Mucosa of stomach (tissue), 1 donor: ENCODE data around the gene POLR2E.

Experiments used
- H3K27me3 ChIP-seq: one replicate; pipeline ENCODE4 v1.7.0; 2013; ENCODE audit warnings: mild to moderate bottlenecking, low read length; ENCODE audit not compliant: control insufficient read depth, insufficient read depth
- H3K36me3 ChIP-seq: one replicate; pipeline ENCODE4 v1.7.0; 2013; ENCODE audit warnings: low read length; ENCODE audit not compliant: control insufficient read depth, insufficient read depth
- H3K4me1 ChIP-seq: one replicate; pipeline ENCODE4 v1.7.0; 2013; ENCODE audit warnings: mild to moderate bottlenecking, low read length; ENCODE audit not compliant: control insufficient read depth, insufficient read depth
- H3K4me3 ChIP-seq: one replicate; pipeline ENCODE4 v1.7.0; 2013; ENCODE audit warnings: low read length
- H3K9ac ChIP-seq: one replicate; pipeline ENCODE4 v1.7.0; 2013; ENCODE audit warnings: mild to moderate bottlenecking, low read length, moderate library complexity
- H3K9me3 ChIP-seq: one replicate; pipeline ENCODE4 v1.7.0; 2013; ENCODE audit warnings: mild to moderate bottlenecking, low read length, moderate library complexity; ENCODE audit not compliant: control insufficient read depth
- donor health status: Pancreatic carcinoma.

The POLR2E gene

GRCh38 chr19:1113030-1113985 lies 18.1 kb upstream of the POLR2E start:
- peak overlapping the region; percentile 56 for H3K9ac ChIP-seq
- peaks cover 18% of the 10 kb centered on the region for H3K4me1 ChIP-seq
- peaks cover 5% of the 10 kb centered on the region for H3K36me3 ChIP-seq
- no peak overlapping the region for H3K4me3 ChIP-seq
- no peaks in the 10 kb centered on the region for H3K27me3 ChIP-seq
- no peaks in the 10 kb centered on the region for H3K9me3 ChIP-seq

GRCh38 chr19:1112268-1113029 lies 17.3 kb upstream of the POLR2E start:
- Histone ChIP-seq H3K4me3 (no peak overlapping the region), H3K4me1 (peaks cover 18% of the 10 kb centered on the region), H3K36me3 (peaks cover 5% of the 10 kb centered on the region), H3K9ac (no peak overlapping the region), H3K9me3 (no peaks in the 10 kb centered on the region), H3K27me3 (no peaks in the 10 kb centered on the region)

GRCh38 chr19:1111641-1112267 lies 16.6 kb upstream of the POLR2E start:
- H3K4me1 ChIP-seq, result peaks cover 23% of the 10 kb centered on the region
- H3K9ac ChIP-seq, result no peak overlapping the region
- no peak overlapping the region for H3K4me3 ChIP-seq
- H3K36me3 ChIP-seq, result peaks cover 5% of the 10 kb centered on the region
- no peaks in the 10 kb centered on the region for H3K9me3 ChIP-seq
- no peaks in the 10 kb centered on the region for H3K27me3 ChIP-seq

GRCh38 chr19:1110809-1111640 lies 15.8 kb upstream of the POLR2E start:
- Histone ChIP-seq H3K4me1 (peaks cover 30% of the 10 kb centered on the region), H3K4me3 (no peak overlapping the region), H3K9me3 (no peaks in the 10 kb centered on the region), H3K27me3 (no peaks in the 10 kb centered on the region), H3K9ac (no peak overlapping the region), H3K36me3 (peaks cover 5% of the 10 kb centered on the region)

- peaks cover 5% of the 10 kb centered on the region for H3K36me3 ChIP-seq
- H3K9ac ChIP-seq, result no peak overlapping the region
- H3K27me3 ChIP-seq, result no peaks in the 10 kb centered on the region
- H3K4me3 ChIP-seq, result no peak overlapping the region
- no peaks in the 10 kb centered on the region for H3K9me3 ChIP-seq
- peaks cover 37% of the 10 kb centered on the region for H3K4me1 ChIP-seq
Observed at GRCh38 chr19:1109697-1110671, 14.8 kb upstream of the POLR2E start.

GRCh38 chr19:1109032-1109551 lies 13.9 kb upstream of the POLR2E start:
- Histone ChIP-seq H3K27me3 (no peaks in the 10 kb centered on the region), H3K9me3 (no peaks in the 10 kb centered on the region), H3K36me3 (peaks cover 2% of the 10 kb centered on the region), H3K9ac (no peak overlapping the region), H3K4me3 (no peak overlapping the region), H3K4me1 (peaks cover 37% of the 10 kb centered on the region)

- H3K4me1 ChIP-seq, result peaks cover 32% of the 10 kb centered on the region
- no peaks in the 10 kb centered on the region for H3K9me3 ChIP-seq
- no peak overlapping the region for H3K9ac ChIP-seq
- no peaks in the 10 kb centered on the region for H3K27me3 ChIP-seq
- no peak overlapping the region for H3K4me3 ChIP-seq
- no peaks in the 10 kb centered on the region for H3K36me3 ChIP-seq
Observed at GRCh38 chr19:1108291-1109031, 13.3 kb upstream of the POLR2E start.

GRCh38 chr19:1107661-1108261 lies 12.6 kb upstream of the POLR2E start:
- Histone ChIP-seq H3K27me3 (no peaks in the 10 kb centered on the region), H3K9me3 (no peaks in the 10 kb centered on the region), H3K36me3 (no peaks in the 10 kb centered on the region), H3K4me1 (peaks cover 32% of the 10 kb centered on the region), H3K4me3 (no peak overlapping the region), H3K9ac (no peak overlapping the region)

- Histone ChIP-seq H3K36me3 (no peaks in the 10 kb centered on the region), H3K4me1 (peaks cover 35% of the 10 kb centered on the region), H3K9ac (no peak overlapping the region), H3K4me3 (no peak overlapping the region), H3K27me3 (no peaks in the 10 kb centered on the region), H3K9me3 (no peaks in the 10 kb centered on the region)
Observed at GRCh38 chr19:1106841-1107660, 11.9 kb upstream of the POLR2E start.
